OCI-LY3 (cell line): ENCODE data around the gene FATE1.
"Not testable (repeated sequence)": the region's sequence is repeated elsewhere in the genome, so short reads cannot be mapped to it uniquely, and the experiment has no call there.

Experiments
- H2AFZ ChIP-seq: fragments of 200-600, 300-600 bp; shearing (Covaris generic); 2 replicates; pipeline ENCODE4 v1.6.0; 2014; ENCODE audit warnings: antibody characterized with exemption, low read depth, low read length
- H3K27ac ChIP-seq: fragments of 200-600, 300-600 bp; sonication (generic); 2 replicates; pipeline ENCODE4 v1.5.1; 2014; ENCODE audit warnings: mild to moderate bottlenecking, low read length, moderate library complexity, mixed read lengths
- H3K27me3 ChIP-seq: fragments of 200-600, 300-600 bp; sonication (generic); 2 replicates; pipeline ENCODE4 v1.6.1; 2014; ENCODE audit warnings: low read depth, low read length, mixed read lengths
- H3K36me3 ChIP-seq: fragments of 200-600, 300-600 bp; sonication (generic); replicated peaks from 2 replicates; pipeline ENCODE3; 2014; ENCODE audit warnings: low read depth, low read length, mixed read lengths
- H3K4me1 ChIP-seq: fragments of 300-600, 200-600 bp; sonication (generic); 2 replicates; pipeline ENCODE4 v1.6.1; 2014; ENCODE audit warnings: low read length, mixed read lengths
- H3K4me2 ChIP-seq: fragments of 200-600, 300-600 bp; sonication (generic); 2 replicates; pipeline ENCODE4 v1.6.1; 2014; ENCODE audit warnings: low read length, mixed read lengths
- H3K4me3 ChIP-seq: fragments of 300-600, 200-600 bp; sonication (generic); 2 replicates; pipeline ENCODE4 v1.5.1; 2014; ENCODE audit warnings: antibody characterized with exemption, mild to moderate bottlenecking, low read length, moderate library complexity
- H3K79me2 ChIP-seq: fragments of 300-600, 200-600 bp; shearing (Covaris generic); 2 replicates; pipeline ENCODE4 v1.6.1; 2014; ENCODE audit warnings: mild to moderate bottlenecking, low read length, mixed read lengths
- H3K9ac ChIP-seq: fragments of 300-600, 200-600 bp; shearing (Covaris generic); 2 replicates; pipeline ENCODE4 v1.6.0; 2014; ENCODE audit warnings: mild to moderate bottlenecking, low read length, moderate library complexity
- H3K9me3 ChIP-seq: fragments of 200-600, 300-600 bp; shearing (Covaris generic); 2 replicates; pipeline ENCODE4 v1.6.1; 2014; ENCODE audit warnings: low read length, mixed read lengths; ENCODE audit not compliant: insufficient read depth
- H4K20me1 ChIP-seq: fragments of 200-600, 300-600 bp; sonication (generic); 2 replicates; pipeline ENCODE4 v1.6.1; 2016; ENCODE audit warnings: low read length, mixed read lengths; ENCODE audit not compliant: insufficient read depth
- EZH2phosphoT487 ChIP-seq: fragments of 200-600 bp; shearing (Covaris generic); IDR thresholded peaks from 2 replicates; pipeline ENCODE4 v1.6.1; 2018; ENCODE audit warnings: antibody characterized with exemption, mixed run types, low read depth
- TF ChIP-seq, protein P1 (sequence below): fragments of 200-600, 300-600 bp; sonication (generic); IDR thresholded peaks from 2 replicates; pipeline ENCODE4 v1.5.1; 2014; ENCODE audit warnings: antibody characterized with exemption, low read length, low read depth

FATE1 gene

DNA sequence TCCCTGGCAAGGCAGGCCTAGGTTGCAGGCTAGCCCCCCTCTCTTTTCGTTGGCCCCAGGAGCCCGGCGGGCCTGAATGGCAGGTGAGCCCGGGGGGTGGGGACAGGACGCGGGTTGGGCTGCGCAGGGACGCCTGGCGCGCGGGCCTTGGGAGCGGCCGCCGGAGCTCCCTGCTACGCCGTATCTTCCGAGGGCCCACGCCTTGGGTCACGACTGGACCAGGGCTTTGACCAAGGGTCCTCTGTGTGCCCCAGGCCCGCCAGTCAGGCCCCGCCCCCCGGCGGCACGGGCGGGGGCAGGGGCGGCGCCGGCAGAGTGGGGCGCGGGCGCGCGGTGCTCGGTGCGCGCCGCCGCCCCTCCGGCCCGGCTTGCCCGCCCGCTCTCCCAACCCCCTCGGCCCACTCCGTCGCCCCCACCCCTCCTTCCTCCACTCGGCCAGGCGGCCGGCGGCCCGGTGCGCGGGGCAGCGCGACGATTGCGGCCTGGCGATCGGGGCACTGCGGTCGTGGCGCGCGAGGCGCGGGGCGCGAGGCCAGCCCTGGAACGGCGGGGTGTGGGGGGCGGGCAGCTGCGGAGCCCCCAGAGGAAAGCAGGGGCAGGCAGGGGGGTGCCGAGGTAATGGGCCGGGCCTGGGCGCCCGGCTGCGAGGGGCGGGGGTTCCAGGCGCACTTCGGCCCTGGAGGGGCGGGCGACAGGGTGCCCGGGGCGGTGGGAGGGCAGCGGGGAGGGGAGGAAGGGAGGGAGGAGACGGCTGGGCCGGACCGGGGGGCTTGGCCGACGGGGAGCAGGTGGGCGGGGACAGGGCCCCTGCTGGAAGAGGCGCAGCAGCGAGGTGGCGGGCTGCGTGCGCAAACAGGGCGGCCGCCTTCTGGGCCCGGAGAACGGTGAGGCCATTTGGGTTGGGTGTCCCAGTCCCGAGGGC lies 20.9 kb upstream of the FATE1 start, which contains the start of gene PRRG3:
Gene PRRG3 (plus strand): TSS at position 798 of the 922 bp plus-strand sequence. CDS start 3,357 bp downstream, outside the sequence.
- no peak within 1 kb of the TSS for H3K9ac ChIP-seq
- H3K4me2 ChIP-seq = no peak within 1 kb of the TSS
- no peaks in the 10 kb centered on the region for H3K27me3 ChIP-seq
- TF ChIP-seq, protein P1, sequence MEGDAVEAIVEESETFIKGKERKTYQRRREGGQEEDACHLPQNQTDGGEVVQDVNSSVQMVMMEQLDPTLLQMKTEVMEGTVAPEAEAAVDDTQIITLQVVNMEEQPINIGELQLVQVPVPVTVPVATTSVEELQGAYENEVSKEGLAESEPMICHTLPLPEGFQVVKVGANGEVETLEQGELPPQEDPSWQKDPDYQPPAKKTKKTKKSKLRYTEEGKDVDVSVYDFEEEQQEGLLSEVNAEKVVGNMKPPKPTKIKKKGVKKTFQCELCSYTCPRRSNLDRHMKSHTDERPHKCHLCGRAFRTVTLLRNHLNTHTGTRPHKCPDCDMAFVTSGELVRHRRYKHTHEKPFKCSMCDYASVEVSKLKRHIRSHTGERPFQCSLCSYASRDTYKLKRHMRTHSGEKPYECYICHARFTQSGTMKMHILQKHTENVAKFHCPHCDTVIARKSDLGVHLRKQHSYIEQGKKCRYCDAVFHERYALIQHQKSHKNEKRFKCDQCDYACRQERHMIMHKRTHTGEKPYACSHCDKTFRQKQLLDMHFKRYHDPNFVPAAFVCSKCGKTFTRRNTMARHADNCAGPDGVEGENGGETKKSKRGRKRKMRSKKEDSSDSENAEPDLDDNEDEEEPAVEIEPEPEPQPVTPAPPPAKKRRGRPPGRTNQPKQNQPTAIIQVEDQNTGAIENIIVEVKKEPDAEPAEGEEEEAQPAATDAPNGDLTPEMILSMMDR = no peak
- TF ChIP-seq EZH2phosphoT487 = no peak
- no peak within 1 kb of the TSS for H3K4me3 ChIP-seq
- H3K27ac ChIP-seq = no peak within 1 kb of the TSS
- H4K20me1 ChIP-seq = no peaks in the 10 kb centered on the region
- no peaks in the 10 kb centered on the region for H3K4me1 ChIP-seq
- no peak within 1 kb of the TSS for H2AFZ ChIP-seq
- H3K36me3 ChIP-seq = no peaks in the 10 kb centered on the region
- no peaks in the 10 kb centered on the region for H3K9me3 ChIP-seq
- H3K79me2 ChIP-seq = no peaks in the 10 kb centered on the region

DNA sequence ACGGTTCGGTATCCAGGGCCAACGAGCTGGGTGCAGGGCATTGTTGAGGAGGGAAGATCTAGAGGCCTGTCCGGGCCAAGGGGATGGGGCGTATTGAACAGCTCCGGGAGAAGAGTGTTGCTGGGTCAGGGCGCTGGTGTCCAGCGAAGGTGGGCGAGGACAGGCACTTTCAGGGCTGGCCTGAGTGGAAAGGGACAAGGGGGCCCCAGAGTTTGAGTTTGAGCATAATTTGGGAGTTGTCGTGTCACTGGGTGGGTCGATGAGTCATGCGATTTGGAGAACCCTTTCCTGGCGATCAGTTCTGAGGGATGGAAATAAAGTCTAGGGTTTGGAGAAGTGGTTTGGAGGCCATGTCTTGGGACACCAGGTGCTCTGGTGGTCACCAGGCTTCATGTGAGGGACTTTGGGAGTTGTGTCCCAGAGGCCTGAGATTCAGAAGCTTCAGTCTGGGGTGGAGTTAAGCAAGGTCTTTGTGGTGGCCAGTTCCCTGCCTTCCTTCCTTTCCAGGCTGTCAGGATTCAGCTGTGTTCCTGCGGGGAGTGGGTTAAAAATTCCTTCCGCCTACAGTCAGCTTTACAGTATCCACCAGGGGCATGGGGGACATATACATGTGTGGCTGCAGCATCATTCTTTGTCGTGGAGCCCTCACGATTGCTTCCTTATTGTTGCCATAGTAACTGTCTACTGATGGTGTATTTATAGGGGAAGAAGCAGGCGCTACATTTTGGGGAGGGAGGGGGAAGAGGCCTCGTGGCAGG lies 20.1 kb upstream of the FATE1 start:
- no peaks in the 10 kb centered on the region for H3K4me1 ChIP-seq
- H4K20me1 ChIP-seq = no peaks in the 10 kb centered on the region
- no peaks in the 10 kb centered on the region for H3K27me3 ChIP-seq
- H3K4me3 ChIP-seq = no peak overlapping the region
- H3K27ac ChIP-seq = no peak overlapping the region
- H3K36me3 ChIP-seq = no peaks in the 10 kb centered on the region
- no peaks in the 10 kb centered on the region for H3K9me3 ChIP-seq
- H3K4me2 ChIP-seq = no peak overlapping the region
- no peak overlapping the region for H2AFZ ChIP-seq
- H3K9ac ChIP-seq = no peak overlapping the region
- TF ChIP-seq, protein P1 = no peak
- TF ChIP-seq EZH2phosphoT487 = no peak
- H3K79me2 ChIP-seq = no peaks in the 10 kb centered on the region

DNA sequence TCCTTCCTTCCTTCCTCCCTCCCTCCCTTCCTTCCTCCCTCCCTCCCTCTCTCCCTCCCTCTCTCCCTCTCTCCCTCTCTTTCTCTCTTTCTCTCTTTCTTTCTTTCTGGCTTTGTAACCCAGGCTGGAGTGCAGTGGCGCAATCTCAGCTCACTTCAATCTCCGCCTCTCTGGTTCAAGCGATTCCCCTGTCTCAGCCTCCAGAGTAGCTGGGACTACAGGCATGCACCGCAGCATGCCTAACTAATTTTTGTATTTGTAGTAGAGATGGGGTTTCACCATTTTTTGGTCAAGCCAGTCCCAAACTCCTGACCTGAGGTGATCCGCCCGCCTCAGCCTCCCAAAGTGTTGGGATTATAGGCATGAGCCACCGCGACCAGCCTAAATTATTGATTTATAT lies 18.8 kb upstream of the FATE1 start:
- H2AFZ ChIP-seq, H3K9ac ChIP-seq, H3K36me3 ChIP-seq, H3K27me3 ChIP-seq, H3K9me3 ChIP-seq, H3K27ac ChIP-seq, H3K4me2 ChIP-seq, H4K20me1 ChIP-seq, H3K4me1 ChIP-seq, H3K4me3 ChIP-seq, H3K79me2 ChIP-seq: not testable (repeated sequence)

DNA sequence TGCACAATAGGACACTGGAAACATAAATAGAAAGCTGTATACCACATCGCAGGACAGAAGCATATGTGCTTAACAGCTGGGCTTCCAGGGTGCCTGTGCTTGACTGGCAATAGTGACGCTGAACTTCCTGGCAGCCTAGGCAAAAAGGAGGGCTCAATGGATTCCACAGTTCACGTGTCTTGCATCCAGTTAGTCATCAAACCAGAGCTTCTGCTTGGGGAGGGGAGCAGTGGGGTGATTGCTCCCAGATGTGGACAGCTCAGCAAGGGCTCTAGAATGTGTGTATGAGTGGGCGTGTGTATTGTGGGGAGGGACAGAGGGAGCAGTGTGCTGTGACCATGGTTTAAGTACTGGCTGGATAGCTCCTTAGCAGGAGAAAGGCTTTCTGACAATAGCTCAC lies 18.3 kb upstream of the FATE1 start:
- Histone ChIP-seq H3K27ac (no peak overlapping the region), H2AFZ (no peak overlapping the region), H3K9me3 (no peaks in the 10 kb centered on the region), H3K79me2 (no peaks in the 10 kb centered on the region), H3K4me2 (no peak overlapping the region), H3K9ac (no peak overlapping the region), H3K36me3 (no peaks in the 10 kb centered on the region), H3K4me1 (no peaks in the 10 kb centered on the region), H3K27me3 (no peaks in the 10 kb centered on the region), H3K4me3 (no peak overlapping the region), H4K20me1 (no peaks in the 10 kb centered on the region)
- TF ChIP-seq, protein P1 = no peak
- no peak for TF ChIP-seq EZH2phosphoT487
